Fibroblast of upper back skin (primary cell): ENCODE results near the gene MYL4.
"Not testable (repeated sequence)": the region's sequence is repeated elsewhere in the genome, so short reads cannot be mapped to it uniquely, and the experiment has no call there.

ENCODE experiments used
- DNase-seq: peaks from one replicate; pipeline ENCODE4 v3.0.0-alpha.2; 2013

The MYL4 gene

GRCh38 chr17:47222047-47222446, 12.9 kb downstream of the MYL4 start:
- DNase-seq: no peak

GRCh38 chr17:47223007-47223406, 13.9 kb downstream of the MYL4 start:
- no peak for DNase-seq

GRCh38 chr17:47223460-47223859, 14.3 kb downstream of the MYL4 start:
- no peak for DNase-seq

GRCh38 chr17:47224077-47224476, 14.9 kb downstream of the MYL4 start:
- DNase-seq: not testable (repeated sequence)

GRCh38 chr17:47224966-47225365, 15.8 kb downstream of the MYL4 start:
- peak; percentile 66 for DNase-seq

GRCh38 chr17:47225436-47225858, 16.3 kb downstream of the MYL4 start:
- peak; percentile 90 for DNase-seq

- no peak for DNase-seq
These were observed 17.0 kb downstream of the MYL4 start for GRCh38 chr17:47225911-47226688.

GRCh38 chr17:47227862-47228261, 18.7 kb downstream of the MYL4 start:
- DNase-seq: no peak

- DNase-seq: peak; percentile 93
These were observed 20.6 kb downstream of the MYL4 start for GRCh38 chr17:47229535-47230443.

GRCh38 chr17:47230864-47231263, 21.7 kb downstream of the MYL4 start:
- no peak for DNase-seq

- DNase-seq: no peak
These were observed 22.2 kb downstream of the MYL4 start for GRCh38 chr17:47231334-47231733.

GRCh38 chr17:47231866-47232265, 22.7 kb downstream of the MYL4 start:
- DNase-seq: no peak

GRCh38 chr17:47232465-47232864, 23.3 kb downstream of the MYL4 start:
- no peak for DNase-seq

GRCh38 chr17:47235506-47235905, 26.4 kb downstream of the MYL4 start:
- no peak for DNase-seq

- no peak for DNase-seq
These were observed 26.8 kb downstream of the MYL4 start for GRCh38 chr17:47235923-47236322.

- no peak for DNase-seq
These were observed 28.7 kb downstream of the MYL4 start for GRCh38 chr17:47237841-47238240.

GRCh38 chr17:47238321-47239010, 29.3 kb downstream of the MYL4 start:
- no peak for DNase-seq

GRCh38 chr17:47239619-47239966, 30.4 kb downstream of the MYL4 start:
- no peak for DNase-seq

- DNase-seq: peak; percentile 95
These were observed 31.0 kb downstream of the MYL4 start for GRCh38 chr17:47239967-47240651.

GRCh38 chr17:47240806-47241205, 31.7 kb downstream of the MYL4 start:
- DNase-seq: no peak

- DNase-seq: no peak
These were observed 33.5 kb downstream of the MYL4 start for GRCh38 chr17:47242648-47243047.

- DNase-seq: no peak
These were observed 34.8 kb downstream of the MYL4 start for GRCh38 chr17:47243737-47244598.
